ENCODE results near the gene SLA2.

DNA sequence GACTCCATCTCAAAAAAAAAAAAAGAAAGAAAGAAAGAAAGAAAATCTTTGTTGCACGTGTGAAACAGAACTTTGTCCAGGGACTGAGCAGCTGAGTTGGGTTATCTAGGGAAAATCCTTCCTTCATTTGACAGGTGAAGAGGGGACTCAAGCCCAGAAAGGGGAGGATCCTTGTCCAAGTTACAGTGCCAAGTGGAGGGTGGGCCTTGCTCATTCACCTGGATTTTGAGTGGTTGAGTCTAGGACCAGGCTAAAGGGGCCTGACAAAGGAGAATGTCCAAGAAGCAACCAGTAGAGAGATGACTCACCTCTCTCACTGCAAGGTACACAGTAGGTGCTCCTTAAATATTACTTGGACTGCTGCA lies 69.9 kb downstream of the SLA2 start:
- TF ChIP-seq, protein P1, sequence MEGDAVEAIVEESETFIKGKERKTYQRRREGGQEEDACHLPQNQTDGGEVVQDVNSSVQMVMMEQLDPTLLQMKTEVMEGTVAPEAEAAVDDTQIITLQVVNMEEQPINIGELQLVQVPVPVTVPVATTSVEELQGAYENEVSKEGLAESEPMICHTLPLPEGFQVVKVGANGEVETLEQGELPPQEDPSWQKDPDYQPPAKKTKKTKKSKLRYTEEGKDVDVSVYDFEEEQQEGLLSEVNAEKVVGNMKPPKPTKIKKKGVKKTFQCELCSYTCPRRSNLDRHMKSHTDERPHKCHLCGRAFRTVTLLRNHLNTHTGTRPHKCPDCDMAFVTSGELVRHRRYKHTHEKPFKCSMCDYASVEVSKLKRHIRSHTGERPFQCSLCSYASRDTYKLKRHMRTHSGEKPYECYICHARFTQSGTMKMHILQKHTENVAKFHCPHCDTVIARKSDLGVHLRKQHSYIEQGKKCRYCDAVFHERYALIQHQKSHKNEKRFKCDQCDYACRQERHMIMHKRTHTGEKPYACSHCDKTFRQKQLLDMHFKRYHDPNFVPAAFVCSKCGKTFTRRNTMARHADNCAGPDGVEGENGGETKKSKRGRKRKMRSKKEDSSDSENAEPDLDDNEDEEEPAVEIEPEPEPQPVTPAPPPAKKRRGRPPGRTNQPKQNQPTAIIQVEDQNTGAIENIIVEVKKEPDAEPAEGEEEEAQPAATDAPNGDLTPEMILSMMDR (IDR thresholded peaks at IDR 0.05), result no peak
- no peak for TF ChIP-seq SIN3A (IDR thresholded peaks at IDR 0.05; ENCODE audit: borderline replicate concordance, low read depth, low read length)
- no peak for TF ChIP-seq TAF1 (IDR thresholded peaks at IDR 0.05; ENCODE audit: borderline replicate concordance, low read depth, low read length)
